CD4-positive, alpha-beta T cell (primary cell): ENCODE results near the gene ARHGAP27. TPM values are rescaled to one million over a fixed set of nuclear protein-coding genes. Genes with fewer than 3 reads are reported as not detected.

Experiments
- ATAC-seq: fragments of 200-7000 bp; cut with Tn5 transposase; one replicate; pipeline ENCODE4 v1.10.0; 2022; ENCODE audit warnings: mild to moderate bottlenecking; ENCODE audit not compliant: poor library complexity
- CTCF ChIA-PET: fragments of 350-600 bp; sonication (Branson Sonifier 250); formaldehyde crosslinking; loops from one replicate; lab custom pipeline; 2021; ENCODE audit warnings: antibody characterized with exemption, inconsistent platforms; lab: Charles Lee
- POLR2A ChIA-PET: fragments of 350-600 bp; sonication (Branson Sonifier 250); formaldehyde crosslinking; loops from one replicate; lab custom pipeline; 2021; ENCODE audit warnings: antibody characterized with exemption, inconsistent platforms; lab: Charles Lee
- DNase-seq, 14 experiments: peaks; one replicate each; pipeline ENCODE4 v3.0.0-alpha.2; 2013 to 2020; ENCODE audit warnings: mixed read lengths in 2 of 14
- H3K27ac ChIP-seq, 2 donors: one replicate each; pipeline versions ENCODE4 v1.5.1 to v1.7.0; 2013; ENCODE audit warnings: low read length in 2 of 2, low read depth in 1 of 2, mild to moderate bottlenecking in 1 of 2
- H3K27me3 ChIP-seq, 2 experiments: 1 replicate in 1 of 2; 2 replicates in 1 of 2; pipeline versions ENCODE4 v1.6.1 to v1.7.0; 2013; ENCODE audit warnings: low read length in 2 of 2, control low read depth in 1 of 2, mild to moderate bottlenecking in 1 of 2, moderate library complexity in 1 of 2; ENCODE audit not compliant: insufficient read depth in 2 of 2, control insufficient read depth in 1 of 2
- H3K36me3 ChIP-seq: one replicate; pipeline ENCODE4 v1.6.1; 2013; ENCODE audit warnings: low read length, control low read depth; ENCODE audit not compliant: insufficient read depth
- H3K4me1 ChIP-seq: one replicate; pipeline ENCODE4 v1.6.1; 2013; ENCODE audit warnings: low read length, control low read depth; ENCODE audit not compliant: insufficient read depth
- H3K4me3 ChIP-seq: one replicate; pipeline ENCODE4 v1.5.1; 2013; ENCODE audit warnings: mild to moderate bottlenecking, low read length, moderate library complexity
- H3K9me3 ChIP-seq, 2 experiments: 1 replicate in 1 of 2; 2 replicates in 1 of 2; pipeline versions ENCODE4 v1.6.1 to v1.7.0; 2013; ENCODE audit warnings: low read length in 2 of 2, mild to moderate bottlenecking in 2 of 2, control low read depth in 1 of 2, moderate library complexity in 1 of 2; ENCODE audit not compliant: control insufficient read depth in 1 of 2, insufficient read depth in 1 of 2
- H3K27ac Mint-ChIP-seq: one replicate; pipeline ENCODE4 v1.8.0; 2020; ENCODE audit warnings: mixed read lengths
- H3K27me3 Mint-ChIP-seq: one replicate; pipeline ENCODE4 v1.8.0; 2021; ENCODE audit warnings: mixed read lengths
- H3K36me3 Mint-ChIP-seq: one replicate; pipeline ENCODE4 v1.8.0; 2021; ENCODE audit warnings: low read depth, mixed read lengths
- H3K4me1 Mint-ChIP-seq: one replicate; pipeline ENCODE4 v1.8.0; 2021; ENCODE audit warnings: low read depth, mixed read lengths
- H3K4me3 Mint-ChIP-seq: one replicate; pipeline ENCODE4 v1.8.0; 2020; ENCODE audit warnings: mild to moderate bottlenecking, mixed read lengths
- H3K9me3 Mint-ChIP-seq: one replicate; pipeline ENCODE4 v1.8.0; 2020; ENCODE audit warnings: mixed read lengths
- CTCF ChIP-seq: fragments of 200-600 bp; IDR thresholded peaks from one replicate; pipeline ENCODE4 v1.8.0; 2022; ENCODE audit warnings: antibody characterized with exemption, mild to moderate bottlenecking
- intact Hi-C, 2 experiments: fragments of 100-400 bp; cut with DNase I in 1 of 2; cut with micrococcal nuclease in 1 of 2; formaldehyde crosslinking; loops; one replicate each; pipeline versions ENCODE4 v1.15.1 to v1.9.0; 2023 to 2025; cut with DNase I, micrococcal nuclease
- total RNA-seq, 174 experiments: library from RNA in 2 of 174; stranded (reverse) in 2 of 174; gene quantifications; one replicate each; pipeline ENCODE4 v1.2.3 and lab custom pipeline; 2021 to 2026

Gene ARHGAP27
- total RNA-seq, 2 experiments from 2014 or later = 33.3 to 35.2 TPM

GRCh38 chr17:45377401-45377800 lies 55.3 kb downstream of the ARHGAP27 start:
- ATAC-seq (no peak), DNase-seq (no peak)
- no peaks in the 10 kb centered on the region for H3K4me1 ChIP-seq
- CTCF ChIA-PET = interaction anchor here (0.7 kb wide), 1 partner anchor 85 kb away, joined by 3 read pairs; no protein-coding TSS in a partner anchor
- no peak for TF ChIP-seq CTCF
- H3K4me3 ChIP-seq = no peak overlapping the region
- peaks cover under 1% of the 10 kb centered on the region for H3K4me1 Mint-ChIP-seq
- POLR2A ChIA-PET = no interaction called here
- H3K9me3 Mint-ChIP-seq = no peaks in the 10 kb centered on the region
- H3K9me3 ChIP-seq = no peaks in the 10 kb centered on the region
- H3K27me3 ChIP-seq = no peaks in the 10 kb centered on the region
- intact Hi-C loops = no loop called here
- no peaks in the 10 kb centered on the region for H3K36me3 Mint-ChIP-seq
- H3K4me3 Mint-ChIP-seq = no peak overlapping the region
- no peak overlapping the region for H3K27ac ChIP-seq
- no peaks in the 10 kb centered on the region for H3K36me3 ChIP-seq
- H3K27ac Mint-ChIP-seq = no peak overlapping the region
- peaks cover 6% of the 10 kb centered on the region for H3K27me3 Mint-ChIP-seq

GRCh38 chr17:45376171-45377005 lies 56.3 kb downstream of the ARHGAP27 start:
- Histone ChIP-seq H3K4me3 (no peak overlapping the region), H3K27me3 (peaks cover 4% of the 10 kb centered on the region in 2 experiments), H3K27ac (no peak overlapping the region), H3K36me3 (no peaks in the 10 kb centered on the region), H3K4me1 (peaks cover 6% of the 10 kb centered on the region), H3K9me3 (no peaks in the 10 kb centered on the region)
- ChIA-PET CTCF (interaction anchor here (0.7 kb wide), 1 partner anchor 84 kb away, joined by 3 read pairs; no protein-coding TSS in a partner anchor), POLR2A (no interaction called here)
- no peak for ATAC-seq
- Mint-ChIP-seq H3K4me1 (peaks cover 7% of the 10 kb centered on the region), H3K4me3 (no peak overlapping the region), H3K27ac (no peak overlapping the region), H3K36me3 (no peaks in the 10 kb centered on the region), H3K27me3 (peaks cover 13% of the 10 kb centered on the region), H3K9me3 (no peaks in the 10 kb centered on the region)
- intact Hi-C loops = no loop called here
- no peak for DNase-seq
- TF ChIP-seq CTCF = no peak

GRCh38 chr17:45374501-45374900 lies 58.2 kb downstream of the ARHGAP27 start:
- POLR2A ChIA-PET = interaction anchor here (1.9 kb wide), 1 partner anchor 57 kb away, joined by 6 read pairs; the partner anchor contains the start of gene MAP3K14
- peaks cover 13% of the 10 kb centered on the region for H3K4me1 Mint-ChIP-seq
- H3K9me3 Mint-ChIP-seq = no peaks in the 10 kb centered on the region
- no peaks in the 10 kb centered on the region for H3K36me3 Mint-ChIP-seq
- peaks cover 12% of the 10 kb centered on the region for H3K4me1 ChIP-seq
- H3K36me3 ChIP-seq = no peaks in the 10 kb centered on the region
- H3K27ac Mint-ChIP-seq = no peak overlapping the region
- no peak overlapping the region for H3K4me3 ChIP-seq
- H3K27me3 Mint-ChIP-seq = peaks cover 23% of the 10 kb centered on the region
- no peak overlapping the region for H3K27ac ChIP-seq
- ATAC-seq = no peak
- intact Hi-C loops = no loop called here
- no peak overlapping the region for H3K4me3 Mint-ChIP-seq
- H3K9me3 ChIP-seq = no peaks in the 10 kb centered on the region
- no peak for DNase-seq
- CTCF ChIA-PET = interaction anchor here (0.7 to 1.1 kb wide), 2 partner anchors 11 to 98 kb away, joined by 3 to 4 read pairs; no protein-coding TSS in a partner anchor
- peaks cover 4 to 8% of the 10 kb centered on the region in 2 experiments for H3K27me3 ChIP-seq
- no peak for TF ChIP-seq CTCF
